Osteoblast (primary cell): ENCODE results near the gene ADAMTS2. TPM values are rescaled to one million over a fixed set of nuclear protein-coding genes. Genes with fewer than 3 reads are reported as not detected.
A peak's percentile ranks its signal among the peaks of the same experiment; 100 is the strongest.

ENCODE experiments used
- DNase-seq: peaks from one replicate; pipeline ENCODE4 v3.0.0; 2011; ENCODE audit warnings: low spot score, mixed read lengths; ENCODE audit not compliant: insufficient read length; ENCODE audit errors: missing footprints
- H2AFZ ChIP-seq: 2 replicates; pipeline ENCODE4 v1.6.0; 2011; ENCODE audit warnings: mild to moderate bottlenecking, low read length
- H3K27ac ChIP-seq: 2 replicates; pipeline ENCODE4 v1.5.1; 2011; ENCODE audit warnings: mild to moderate bottlenecking, low read depth, low read length, moderate library complexity
- H3K27me3 ChIP-seq: 2 replicates; pipeline ENCODE4 v1.6.0; 2012; ENCODE audit warnings: mild to moderate bottlenecking, control low read depth, inconsistent platforms, low read length, moderate library complexity; ENCODE audit not compliant: insufficient read depth
- H3K36me3 ChIP-seq: 2 replicates; pipeline ENCODE4 v1.5.1; 2011; ENCODE audit warnings: mild to moderate bottlenecking, low read length, control low read depth, moderate library complexity; ENCODE audit not compliant: insufficient read depth
- H3K4me1 ChIP-seq: 2 replicates; pipeline ENCODE4 v1.5.1; 2011; ENCODE audit warnings: mild to moderate bottlenecking, low read length, control low read depth, moderate library complexity; ENCODE audit not compliant: insufficient read depth
- H3K4me2 ChIP-seq: 2 replicates; pipeline ENCODE4 v1.6.0; 2011; ENCODE audit warnings: mild to moderate bottlenecking, low read length; ENCODE audit not compliant: insufficient read depth
- H3K4me3 ChIP-seq: fragments of 200-600 bp; sonication (generic); 3 replicates; pipeline ENCODE4 v1.5.1; 2012; ENCODE audit warnings: mild to moderate bottlenecking, low read length, inconsistent platforms; ENCODE audit not compliant: insufficient read depth
- H3K79me2 ChIP-seq: 2 replicates; pipeline ENCODE4 v1.6.0; 2012; ENCODE audit warnings: mild to moderate bottlenecking, low read length, control low read depth, inconsistent platforms; ENCODE audit not compliant: insufficient read depth
- H3K9me3 ChIP-seq: 2 replicates; pipeline ENCODE4 v1.5.1; 2011; ENCODE audit warnings: low read depth, low read length, control low read depth
- H4K20me1 ChIP-seq: 2 replicates; pipeline ENCODE4 v1.6.0; 2012; ENCODE audit warnings: mild to moderate bottlenecking, low read length, control low read depth; ENCODE audit not compliant: insufficient read depth
- CTCF ChIP-seq: IDR thresholded peaks from 2 replicates; pipeline ENCODE4 v1.5.1; 2011; ENCODE audit warnings: mild to moderate bottlenecking, low read depth, low read length, moderate library complexity; ENCODE audit errors: extremely low read depth
- total RNA-seq: library from RNA; depleted of rRNA; stranded (reverse); fragments of >200 nt; gene quantifications from 2 replicates; pipeline ENCODE4 v1.2.3, GENCODE V29; 2012

Gene ADAMTS2
- total RNA-seq, 1 donor: 144 TPM

GRCh38 chr5:179171816-179172745 lies 173.2 kb downstream of the ADAMTS2 start:
- Histone ChIP-seq H3K79me2 (peaks cover 7% of the 10 kb centered on the region), H3K27ac (no peak overlapping the region), H3K4me3 (no peak overlapping the region), H3K9me3 (no peaks in the 10 kb centered on the region), H3K36me3 (peaks cover 35% of the 10 kb centered on the region), H3K27me3 (no peaks in the 10 kb centered on the region), H4K20me1 (peaks cover 11% of the 10 kb centered on the region), H3K4me2 (no peak overlapping the region), H3K4me1 (peaks cover 10% of the 10 kb centered on the region), H2AFZ (no peak overlapping the region)
- TF ChIP-seq CTCF: no peak
- DNase-seq: no peak

- Histone ChIP-seq H3K36me3 (peaks cover 29% of the 10 kb centered on the region), H3K79me2 (peaks cover 10% of the 10 kb centered on the region), H4K20me1 (peaks cover 12% of the 10 kb centered on the region), H3K27ac (no peak overlapping the region), H3K4me1 (peaks cover 10% of the 10 kb centered on the region), H3K4me3 (no peak overlapping the region), H3K4me2 (no peak overlapping the region), H3K9me3 (no peaks in the 10 kb centered on the region), H2AFZ (no peak overlapping the region), H3K27me3 (no peaks in the 10 kb centered on the region)
- DNase-seq: no peak
- no peak for TF ChIP-seq CTCF
Measured at GRCh38 chr5:179171251-179171815, 173.9 kb downstream of the ADAMTS2 start.

- Histone ChIP-seq H3K27ac (peak overlapping the region; percentile 11), H3K36me3 (peaks cover 24% of the 10 kb centered on the region), H2AFZ (no peak overlapping the region), H3K27me3 (no peaks in the 10 kb centered on the region), H3K9me3 (no peaks in the 10 kb centered on the region), H3K4me2 (no peak overlapping the region), H3K4me3 (no peak overlapping the region), H3K4me1 (peaks cover 10% of the 10 kb centered on the region), H3K79me2 (peaks cover 11% of the 10 kb centered on the region), H4K20me1 (peaks cover 18% of the 10 kb centered on the region)
- no peak for DNase-seq
- TF ChIP-seq CTCF: no peak
Measured at GRCh38 chr5:179170606-179171005, 174.7 kb downstream of the ADAMTS2 start.

- TF ChIP-seq CTCF: no peak
- Histone ChIP-seq H3K4me3 (no peak overlapping the region), H3K36me3 (peaks cover 17% of the 10 kb centered on the region), H4K20me1 (peaks cover 20% of the 10 kb centered on the region), H3K27ac (peak overlapping the region; percentile 11), H3K4me1 (peaks cover 10% of the 10 kb centered on the region), H2AFZ (no peak overlapping the region), H3K79me2 (peaks cover 11% of the 10 kb centered on the region), H3K27me3 (no peaks in the 10 kb centered on the region), H3K4me2 (no peak overlapping the region), H3K9me3 (no peaks in the 10 kb centered on the region)
- peak; percentile 50 for DNase-seq
Measured at GRCh38 chr5:179169836-179170235, 175.4 kb downstream of the ADAMTS2 start.
